Measurements from ENCODE around the gene ICA1L.

DNA sequence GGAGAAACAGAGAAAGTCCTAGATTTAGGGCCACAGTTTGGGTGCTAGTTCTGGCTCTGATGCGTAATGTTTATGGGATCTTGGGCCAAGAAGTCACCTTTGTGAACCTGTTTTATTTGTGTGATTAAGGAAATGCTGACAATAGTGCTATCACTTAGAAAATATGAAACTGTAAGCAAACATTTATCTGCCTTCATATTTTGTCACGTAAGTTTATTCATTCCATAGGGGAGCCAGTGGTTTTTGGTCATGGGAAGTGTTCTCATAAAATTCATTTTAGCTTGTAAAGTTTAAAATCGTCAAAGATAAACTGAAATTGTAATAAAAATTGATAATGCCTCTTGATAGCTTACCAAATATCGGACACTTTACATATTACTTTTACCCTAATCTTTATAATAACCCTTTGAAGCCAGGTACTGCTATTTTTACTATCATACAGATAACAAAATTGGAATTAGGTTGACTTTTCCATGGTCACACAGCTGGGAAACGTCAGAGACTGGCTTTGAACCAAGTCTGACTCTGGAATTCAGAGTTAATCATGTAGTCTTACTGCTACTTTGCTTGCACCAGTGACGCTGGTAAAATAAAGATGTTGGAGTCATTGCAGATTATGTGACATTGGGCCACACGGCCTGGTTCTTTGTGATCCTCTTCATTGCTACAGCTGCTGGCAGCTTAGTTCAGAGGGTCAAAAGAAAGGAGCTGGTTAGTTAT lies 99.7 kb downstream of the ICA1L start:
- no peak for TF ChIP-seq EZH2 (IDR thresholded peaks at IDR 0.05; ENCODE audit: low read depth)
- TF ChIP-seq, protein P1, sequence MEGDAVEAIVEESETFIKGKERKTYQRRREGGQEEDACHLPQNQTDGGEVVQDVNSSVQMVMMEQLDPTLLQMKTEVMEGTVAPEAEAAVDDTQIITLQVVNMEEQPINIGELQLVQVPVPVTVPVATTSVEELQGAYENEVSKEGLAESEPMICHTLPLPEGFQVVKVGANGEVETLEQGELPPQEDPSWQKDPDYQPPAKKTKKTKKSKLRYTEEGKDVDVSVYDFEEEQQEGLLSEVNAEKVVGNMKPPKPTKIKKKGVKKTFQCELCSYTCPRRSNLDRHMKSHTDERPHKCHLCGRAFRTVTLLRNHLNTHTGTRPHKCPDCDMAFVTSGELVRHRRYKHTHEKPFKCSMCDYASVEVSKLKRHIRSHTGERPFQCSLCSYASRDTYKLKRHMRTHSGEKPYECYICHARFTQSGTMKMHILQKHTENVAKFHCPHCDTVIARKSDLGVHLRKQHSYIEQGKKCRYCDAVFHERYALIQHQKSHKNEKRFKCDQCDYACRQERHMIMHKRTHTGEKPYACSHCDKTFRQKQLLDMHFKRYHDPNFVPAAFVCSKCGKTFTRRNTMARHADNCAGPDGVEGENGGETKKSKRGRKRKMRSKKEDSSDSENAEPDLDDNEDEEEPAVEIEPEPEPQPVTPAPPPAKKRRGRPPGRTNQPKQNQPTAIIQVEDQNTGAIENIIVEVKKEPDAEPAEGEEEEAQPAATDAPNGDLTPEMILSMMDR (conservative IDR thresholded peaks at IDR 0.05): no peak

Measured in PC-9 (cell line).